AG10803 (cell line): ENCODE measurements around the gene GHRH.

ENCODE experiments used
- DNase-seq: peaks from one replicate; pipeline ENCODE4 v3.0.0; 2010; ENCODE audit warnings: low read depth
- H3K4me3 ChIP-seq: 2 replicates; pipeline ENCODE4 v1.5.1; 2011; ENCODE audit warnings: mild to moderate bottlenecking, low read length, control low read depth
- TF ChIP-seq, protein P1 (sequence below): conservative IDR thresholded peaks from 2 replicates; pipeline ENCODE4 v1.5.1; 2011; ENCODE audit warnings: mild to moderate bottlenecking, low read length, control low read depth, inconsistent platforms

Gene GHRH

DNA sequence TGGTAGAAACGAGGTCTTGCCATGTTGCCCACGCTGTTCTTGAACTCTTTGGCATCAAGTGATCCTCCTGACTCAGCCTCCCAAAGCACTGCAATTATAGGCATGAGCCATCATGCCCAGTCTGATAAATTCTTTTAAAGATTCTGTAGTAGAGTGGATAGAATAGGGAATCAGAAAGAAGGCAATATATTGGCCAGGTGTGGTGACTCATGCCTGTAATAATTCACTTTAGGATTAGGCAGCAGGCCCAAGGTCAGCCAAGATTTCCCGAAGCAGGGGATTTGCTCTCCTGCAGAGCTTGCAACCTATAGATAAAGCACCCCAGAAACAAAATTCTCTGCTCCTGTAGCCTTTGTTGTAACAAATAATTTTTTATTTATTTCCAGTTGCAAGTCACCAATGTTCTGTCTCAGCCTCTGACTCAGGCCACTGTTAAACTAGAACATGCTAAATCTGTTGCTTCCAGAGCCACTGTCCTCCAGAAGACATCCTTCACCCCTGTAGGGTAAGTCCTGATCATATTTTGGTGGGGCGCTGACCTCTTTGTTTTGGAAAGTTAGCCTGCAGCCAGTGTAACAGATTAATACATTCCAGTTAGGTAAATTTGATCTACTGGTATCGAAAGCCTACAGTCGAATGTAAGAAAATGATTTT lies 51.8 kb downstream of the GHRH start:
- H3K4me3 ChIP-seq = no peak overlapping the region
- no peak for DNase-seq
- TF ChIP-seq, protein P1, sequence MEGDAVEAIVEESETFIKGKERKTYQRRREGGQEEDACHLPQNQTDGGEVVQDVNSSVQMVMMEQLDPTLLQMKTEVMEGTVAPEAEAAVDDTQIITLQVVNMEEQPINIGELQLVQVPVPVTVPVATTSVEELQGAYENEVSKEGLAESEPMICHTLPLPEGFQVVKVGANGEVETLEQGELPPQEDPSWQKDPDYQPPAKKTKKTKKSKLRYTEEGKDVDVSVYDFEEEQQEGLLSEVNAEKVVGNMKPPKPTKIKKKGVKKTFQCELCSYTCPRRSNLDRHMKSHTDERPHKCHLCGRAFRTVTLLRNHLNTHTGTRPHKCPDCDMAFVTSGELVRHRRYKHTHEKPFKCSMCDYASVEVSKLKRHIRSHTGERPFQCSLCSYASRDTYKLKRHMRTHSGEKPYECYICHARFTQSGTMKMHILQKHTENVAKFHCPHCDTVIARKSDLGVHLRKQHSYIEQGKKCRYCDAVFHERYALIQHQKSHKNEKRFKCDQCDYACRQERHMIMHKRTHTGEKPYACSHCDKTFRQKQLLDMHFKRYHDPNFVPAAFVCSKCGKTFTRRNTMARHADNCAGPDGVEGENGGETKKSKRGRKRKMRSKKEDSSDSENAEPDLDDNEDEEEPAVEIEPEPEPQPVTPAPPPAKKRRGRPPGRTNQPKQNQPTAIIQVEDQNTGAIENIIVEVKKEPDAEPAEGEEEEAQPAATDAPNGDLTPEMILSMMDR = no peak

DNA sequence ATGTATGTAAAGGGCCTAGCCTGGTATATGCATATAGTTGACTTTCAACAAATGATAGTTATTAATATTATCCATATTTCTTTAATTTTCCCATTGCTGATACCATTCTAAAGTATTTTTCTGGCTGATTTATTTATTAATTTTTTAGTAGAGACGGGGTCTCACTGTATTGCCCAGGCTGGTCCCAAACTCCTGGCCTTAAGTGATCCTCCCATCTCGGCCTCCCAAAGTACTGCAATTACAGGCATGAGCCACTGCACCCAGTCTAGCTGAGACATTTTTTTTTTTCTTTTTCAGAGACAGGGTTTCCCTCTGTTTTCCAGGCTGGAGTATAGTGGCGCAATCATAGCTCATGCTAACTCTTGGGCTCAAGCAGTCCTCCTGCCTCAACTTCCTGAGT lies 52.4 kb downstream of the GHRH start:
- H3K4me3 ChIP-seq = no peak overlapping the region
- DNase-seq = no peak
- TF ChIP-seq, protein P1 = no peak

DNA sequence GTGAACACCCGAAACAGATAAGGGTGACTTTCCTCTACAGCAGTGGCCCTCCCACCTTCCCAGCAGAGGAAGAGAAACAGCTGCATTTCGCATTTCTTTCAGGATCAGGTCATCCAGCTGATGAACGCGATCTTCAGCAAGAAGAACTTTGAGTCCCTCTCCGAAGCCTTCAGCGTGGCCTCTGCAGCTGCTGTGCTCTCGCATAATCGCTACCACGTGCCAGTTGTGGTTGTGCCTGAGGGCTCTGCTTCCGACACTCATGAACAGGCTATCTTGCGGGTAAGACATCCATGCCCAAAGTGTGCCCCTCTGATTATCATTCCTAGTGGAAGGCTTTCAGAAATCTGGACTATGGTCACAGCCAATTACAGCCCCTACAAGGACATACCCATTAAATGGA lies 54.4 kb downstream of the GHRH start:
- TF ChIP-seq, protein P1 = no peak
- no peak for DNase-seq
- H3K4me3 ChIP-seq = no peak overlapping the region

GRCh38 chr20:37205794-37206193 lies 55.8 kb downstream of the GHRH start:
- DNase-seq = no peak
- no peak overlapping the region for H3K4me3 ChIP-seq
- TF ChIP-seq, protein P1 = no peak

- TF ChIP-seq, protein P1 = no peak
- no peak overlapping the region for H3K4me3 ChIP-seq
- DNase-seq = no peak
These were observed 56.5 kb downstream of the GHRH start for GRCh38 chr20:37205130-37205529.

DNA sequence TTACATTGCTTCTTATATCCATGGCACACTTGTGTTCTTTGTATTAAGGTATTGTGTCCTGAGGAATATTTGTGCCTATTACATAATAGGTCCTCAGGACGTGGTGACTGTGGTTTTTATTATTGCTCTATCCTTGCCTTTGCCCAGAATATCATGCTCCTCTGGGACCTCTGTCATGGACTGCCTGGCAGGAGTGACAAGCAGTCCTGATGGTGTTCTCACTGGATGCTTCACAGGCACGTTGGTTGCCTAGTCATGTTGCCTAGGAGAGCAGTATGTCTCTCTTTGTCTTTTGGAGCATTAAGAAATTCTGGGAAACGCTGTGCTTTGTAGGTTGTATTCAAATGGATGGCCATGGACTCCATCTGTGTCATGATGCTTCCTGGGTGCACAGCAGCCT lies 57.6 kb downstream of the GHRH start:
- H3K4me3 ChIP-seq = no peak overlapping the region
- TF ChIP-seq, protein P1 = no peak
- peak; percentile 31 for DNase-seq

DNA sequence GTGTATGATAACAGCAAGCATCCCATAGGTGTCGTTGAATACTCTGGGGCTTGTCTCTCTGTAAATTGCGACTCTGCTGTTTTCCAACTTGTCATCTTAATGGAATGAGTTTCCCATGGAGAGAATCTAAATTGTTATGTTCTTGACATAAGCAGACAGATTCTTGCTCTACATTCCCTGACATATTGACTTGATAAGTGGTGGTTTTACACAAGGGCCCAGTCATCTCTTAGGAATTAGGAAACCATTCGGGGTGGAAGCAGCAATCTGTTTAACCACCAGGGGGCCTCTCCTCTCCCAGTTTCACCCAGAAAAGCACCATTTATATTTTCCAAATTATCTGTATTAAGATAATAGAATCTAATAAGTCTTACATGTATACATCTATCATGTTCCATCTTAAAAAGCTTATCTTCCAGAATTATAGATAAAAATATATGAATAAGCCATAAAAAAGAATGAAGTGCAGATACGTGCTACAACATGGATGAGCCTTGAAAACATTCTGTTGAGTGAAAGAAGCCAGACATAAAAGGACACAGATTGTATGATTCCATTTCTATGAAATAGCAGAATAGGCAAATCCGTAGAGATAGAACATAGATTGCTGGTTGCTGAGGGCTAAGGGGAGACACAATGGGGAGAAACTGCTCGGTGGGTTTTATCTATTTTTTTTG lies 59.2 kb downstream of the GHRH start:
- TF ChIP-seq, protein P1 = peak; percentile 81

More for the DNA sequence above, 59.2 kb downstream of the GHRH start:
- peak; percentile 98 for DNase-seq
- peak overlapping the region; percentile 38 for H3K4me3 ChIP-seq
